MM.1S (cell line): ENCODE results near the gene CAV1.

Experiments used
- EZH2 ChIP-seq: fragments of 300-600 bp; sonication (generic); optimal IDR thresholded peaks from 2 replicates; pipeline ENCODE3; 2017; ENCODE audit warnings: low read depth, mild to moderate bottlenecking, antibody characterized with exemption, low read length, mixed read lengths
- EZH2phosphoT487 ChIP-seq: fragments of 300-600 bp; sonication (generic); IDR thresholded peaks from 2 replicates; pipeline ENCODE4 v1.6.1; 2018; ENCODE audit warnings: antibody characterized with exemption, low read length
- TF ChIP-seq, protein P1 (sequence below): fragments of 300-600 bp; sonication (generic); IDR thresholded peaks from 2 replicates; pipeline ENCODE4 v1.5.1; 2016; ENCODE audit warnings: antibody characterized with exemption, low read length, mixed read lengths

DNA sequence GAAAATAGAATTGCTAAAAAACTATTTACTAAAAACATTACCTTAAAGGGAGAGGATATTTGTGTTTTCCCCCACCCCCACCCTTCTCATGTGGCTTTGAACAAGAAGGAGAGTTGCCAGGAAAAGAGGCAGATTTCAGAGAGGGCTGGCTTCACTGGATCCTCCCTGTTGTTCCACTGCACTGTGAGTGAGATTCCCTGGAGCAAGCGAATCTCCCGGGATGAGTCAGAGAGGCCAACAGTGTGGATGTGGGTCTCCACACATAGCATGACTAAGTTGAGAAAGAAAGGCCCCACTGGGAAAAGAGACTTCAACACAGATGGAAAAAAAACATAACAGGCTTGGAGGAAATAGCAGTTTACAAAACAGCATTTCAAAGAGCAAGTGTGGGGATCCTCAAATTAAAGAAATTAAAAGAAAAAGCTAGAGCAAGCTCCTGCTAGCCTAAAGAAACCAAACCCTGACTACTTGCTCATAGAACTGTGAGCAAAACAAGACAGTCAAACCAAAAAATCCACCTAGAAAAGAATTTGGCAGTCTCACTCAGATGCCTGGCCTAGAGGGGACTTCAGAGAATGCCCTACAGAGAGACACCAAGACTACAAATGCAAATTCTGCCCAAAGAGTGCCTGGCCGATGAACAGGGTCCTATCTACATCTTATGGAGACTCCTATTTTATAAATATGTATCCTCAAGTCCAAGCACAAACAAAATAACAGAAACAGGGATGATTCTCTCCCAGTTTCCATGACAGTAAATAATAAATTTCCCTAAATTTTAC is 3.4 kb downstream of the CAV1 start:
- TF ChIP-seq, protein P1, sequence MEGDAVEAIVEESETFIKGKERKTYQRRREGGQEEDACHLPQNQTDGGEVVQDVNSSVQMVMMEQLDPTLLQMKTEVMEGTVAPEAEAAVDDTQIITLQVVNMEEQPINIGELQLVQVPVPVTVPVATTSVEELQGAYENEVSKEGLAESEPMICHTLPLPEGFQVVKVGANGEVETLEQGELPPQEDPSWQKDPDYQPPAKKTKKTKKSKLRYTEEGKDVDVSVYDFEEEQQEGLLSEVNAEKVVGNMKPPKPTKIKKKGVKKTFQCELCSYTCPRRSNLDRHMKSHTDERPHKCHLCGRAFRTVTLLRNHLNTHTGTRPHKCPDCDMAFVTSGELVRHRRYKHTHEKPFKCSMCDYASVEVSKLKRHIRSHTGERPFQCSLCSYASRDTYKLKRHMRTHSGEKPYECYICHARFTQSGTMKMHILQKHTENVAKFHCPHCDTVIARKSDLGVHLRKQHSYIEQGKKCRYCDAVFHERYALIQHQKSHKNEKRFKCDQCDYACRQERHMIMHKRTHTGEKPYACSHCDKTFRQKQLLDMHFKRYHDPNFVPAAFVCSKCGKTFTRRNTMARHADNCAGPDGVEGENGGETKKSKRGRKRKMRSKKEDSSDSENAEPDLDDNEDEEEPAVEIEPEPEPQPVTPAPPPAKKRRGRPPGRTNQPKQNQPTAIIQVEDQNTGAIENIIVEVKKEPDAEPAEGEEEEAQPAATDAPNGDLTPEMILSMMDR, result no peak
- no peak for TF ChIP-seq EZH2
- no peak for TF ChIP-seq EZH2phosphoT487
